Activated naive CD8-positive, alpha-beta T cell treated with anti-CD3 and anti-CD28 coated beads, Interleukin-2, amount 50 U/mL, for 24 hours (primary cell): ENCODE results near the gene ZDHHC11B.

ENCODE experiments used
- ATAC-seq: fragments of 150-1000 bp; cut with Tn5 transposase; one replicate; pipeline ENCODE4 v1.10.0; 2021
- DNase-seq: peaks from one replicate; pipeline ENCODE4 v3.0.0; 2021
- H3K27ac Mint-ChIP-seq: one replicate; pipeline ENCODE4 v1.8.0; 2021; ENCODE audit warnings: mild to moderate bottlenecking, mixed read lengths
- H3K27me3 Mint-ChIP-seq: one replicate; pipeline ENCODE4 v1.8.0; 2021; ENCODE audit warnings: mixed read lengths
- H3K36me3 Mint-ChIP-seq: one replicate; pipeline ENCODE4 v1.8.0; 2021; ENCODE audit warnings: low read depth, mixed read lengths
- H3K4me1 Mint-ChIP-seq: one replicate; pipeline ENCODE4 v1.8.0; 2021; ENCODE audit warnings: mixed read lengths
- H3K4me3 Mint-ChIP-seq: one replicate; pipeline ENCODE4 v1.8.0; 2021; ENCODE audit warnings: mild to moderate bottlenecking, moderate library complexity, mixed read lengths
- H3K9me3 Mint-ChIP-seq: one replicate; pipeline ENCODE4 v1.8.0; 2021; ENCODE audit warnings: mixed read lengths

Gene ZDHHC11B

GRCh38 chr5:669842-670395 is 114.6 kb downstream of the ZDHHC11B start:
- H3K36me3 Mint-ChIP-seq: peaks cover 3% of the 10 kb centered on the region

GRCh38 chr5:669111-669841 is 115.3 kb downstream of the ZDHHC11B start:
- peaks cover 5% of the 10 kb centered on the region for H3K36me3 Mint-ChIP-seq
- peak; percentile 46 for DNase-seq
- H3K27me3 Mint-ChIP-seq: peaks cover 8% of the 10 kb centered on the region
- no peak overlapping the region for H3K4me3 Mint-ChIP-seq
- H3K4me1 Mint-ChIP-seq: peaks cover 15% of the 10 kb centered on the region
- no peak for ATAC-seq
- H3K27ac Mint-ChIP-seq: no peak overlapping the region
- H3K9me3 Mint-ChIP-seq: no peaks in the 10 kb centered on the region

More at GRCh38 chr5:669842-670395, 114.6 kb downstream of the ZDHHC11B start:
- DNase-seq (no peak), ATAC-seq (no peak)
- Mint-ChIP-seq H3K27me3 (peaks cover 8% of the 10 kb centered on the region), H3K4me3 (no peak overlapping the region), H3K4me1 (peaks cover 15% of the 10 kb centered on the region), H3K9me3 (no peaks in the 10 kb centered on the region), H3K27ac (no peak overlapping the region)

- ATAC-seq: no peak
- Mint-ChIP-seq H3K27me3 (peaks cover 6% of the 10 kb centered on the region), H3K4me3 (no peak overlapping the region), H3K36me3 (peaks cover 8% of the 10 kb centered on the region), H3K9me3 (no peaks in the 10 kb centered on the region), H3K4me1 (peaks cover 11% of the 10 kb centered on the region), H3K27ac (no peak overlapping the region)
- no peak for DNase-seq
Observed at GRCh38 chr5:668283-668995, 116.1 kb downstream of the ZDHHC11B start.

- no peak for DNase-seq
- peaks cover 8% of the 10 kb centered on the region for H3K36me3 Mint-ChIP-seq
- no peaks in the 10 kb centered on the region for H3K9me3 Mint-ChIP-seq
- H3K4me3 Mint-ChIP-seq: no peak overlapping the region
- no peaks in the 10 kb centered on the region for H3K4me1 Mint-ChIP-seq
- no peak overlapping the region for H3K27ac Mint-ChIP-seq
- no peaks in the 10 kb centered on the region for H3K27me3 Mint-ChIP-seq
- no peak for ATAC-seq
Observed at GRCh38 chr5:666816-667498, 117.6 kb downstream of the ZDHHC11B start.

- no peaks in the 10 kb centered on the region for H3K4me1 Mint-ChIP-seq
- H3K9me3 Mint-ChIP-seq: no peaks in the 10 kb centered on the region
- DNase-seq (no peak), ATAC-seq (no peak)
- H3K4me3 Mint-ChIP-seq: no peak overlapping the region
- no peak overlapping the region for H3K27ac Mint-ChIP-seq
- no peaks in the 10 kb centered on the region for H3K27me3 Mint-ChIP-seq
- peaks cover 11% of the 10 kb centered on the region for H3K36me3 Mint-ChIP-seq
Observed at GRCh38 chr5:665956-666711, 118.4 kb downstream of the ZDHHC11B start.

GRCh38 chr5:665541-665955 is 119.0 kb downstream of the ZDHHC11B start:
- Mint-ChIP-seq H3K4me1 (no peaks in the 10 kb centered on the region), H3K4me3 (no peak overlapping the region), H3K36me3 (peaks cover 13% of the 10 kb centered on the region), H3K9me3 (no peaks in the 10 kb centered on the region), H3K27me3 (no peaks in the 10 kb centered on the region), H3K27ac (no peak overlapping the region)
- no peak for ATAC-seq
- DNase-seq: no peak

- H3K4me3 Mint-ChIP-seq: no peak overlapping the region
- no peak for ATAC-seq
Observed at GRCh38 chr5:664994-665360, 119.6 kb downstream of the ZDHHC11B start.

GRCh38 chr5:664343-664993 is 120.1 kb downstream of the ZDHHC11B start:
- H3K27ac Mint-ChIP-seq: no peak overlapping the region
- ATAC-seq: no peak
- DNase-seq: no peak
- H3K4me3 Mint-ChIP-seq: no peak overlapping the region
- H3K4me1 Mint-ChIP-seq: no peaks in the 10 kb centered on the region
- no peaks in the 10 kb centered on the region for H3K27me3 Mint-ChIP-seq
- no peaks in the 10 kb centered on the region for H3K9me3 Mint-ChIP-seq
- H3K36me3 Mint-ChIP-seq: peaks cover 19% of the 10 kb centered on the region

More at GRCh38 chr5:664994-665360, 119.6 kb downstream of the ZDHHC11B start:
- H3K27ac Mint-ChIP-seq: no peak overlapping the region
- peaks cover 16% of the 10 kb centered on the region for H3K36me3 Mint-ChIP-seq
- no peaks in the 10 kb centered on the region for H3K27me3 Mint-ChIP-seq
- no peak for DNase-seq
- no peaks in the 10 kb centered on the region for H3K4me1 Mint-ChIP-seq
- H3K9me3 Mint-ChIP-seq: no peaks in the 10 kb centered on the region

- no peaks in the 10 kb centered on the region for H3K27me3 Mint-ChIP-seq
Observed at GRCh38 chr5:663436-664342, 120.8 kb downstream of the ZDHHC11B start.

GRCh38 chr5:662751-663435 is 121.6 kb downstream of the ZDHHC11B start:
- DNase-seq: no peak
- Mint-ChIP-seq H3K4me1 (no peaks in the 10 kb centered on the region), H3K4me3 (no peak overlapping the region), H3K27me3 (no peaks in the 10 kb centered on the region), H3K36me3 (peaks cover 29% of the 10 kb centered on the region), H3K9me3 (no peaks in the 10 kb centered on the region), H3K27ac (no peak overlapping the region)
- no peak for ATAC-seq

More at GRCh38 chr5:663436-664342, 120.8 kb downstream of the ZDHHC11B start:
- DNase-seq: no peak
- Mint-ChIP-seq H3K36me3 (peaks cover 25% of the 10 kb centered on the region), H3K27ac (no peak overlapping the region), H3K9me3 (no peaks in the 10 kb centered on the region), H3K4me1 (no peaks in the 10 kb centered on the region), H3K4me3 (no peak overlapping the region)
- ATAC-seq: no peak

GRCh38 chr5:661891-662750 is 122.4 kb downstream of the ZDHHC11B start:
- Mint-ChIP-seq H3K4me1 (no peaks in the 10 kb centered on the region), H3K4me3 (no peak overlapping the region), H3K36me3 (peaks cover 31% of the 10 kb centered on the region), H3K27ac (no peak overlapping the region), H3K9me3 (no peaks in the 10 kb centered on the region), H3K27me3 (no peaks in the 10 kb centered on the region)
- DNase-seq (no peak), ATAC-seq (no peak)

GRCh38 chr5:660491-661030 is 124.0 kb downstream of the ZDHHC11B start:
- no peaks in the 10 kb centered on the region for H3K9me3 Mint-ChIP-seq
- DNase-seq (no peak), ATAC-seq (no peak)
- H3K4me1 Mint-ChIP-seq: no peaks in the 10 kb centered on the region
- peaks cover 41% of the 10 kb centered on the region for H3K36me3 Mint-ChIP-seq
- H3K27me3 Mint-ChIP-seq: no peaks in the 10 kb centered on the region
- no peak overlapping the region for H3K27ac Mint-ChIP-seq
- H3K4me3 Mint-ChIP-seq: no peak overlapping the region
